Astrocyte of the spinal cord (primary cell): ENCODE data around the gene CADM2.
"Not testable (repeated sequence)": the region's sequence is repeated elsewhere in the genome, so short reads cannot be mapped to it uniquely, and the experiment has no call there.

ENCODE experiments used
- DNase-seq: peaks from one replicate; pipeline ENCODE4 v3.0.0; 2011; ENCODE audit warnings: low read depth, low spot score
- H3K4me3 ChIP-seq: 2 replicates; pipeline ENCODE4 v1.5.1; 2011; ENCODE audit warnings: low read depth, mild to moderate bottlenecking, low read length, moderate library complexity
- CTCF ChIP-seq: IDR thresholded peaks from 2 replicates; pipeline ENCODE4 v1.5.1; 2012; ENCODE audit warnings: low read depth, mild to moderate bottlenecking, low read length, inconsistent platforms
- in situ Hi-C: cut with HindIII; loops from 2 replicates; pipeline ENCODE4 v1.10.0; 2017; ENCODE audit warnings: low sequenced_read_pairs

CADM2 gene

GRCh38 chr3:84958495-84959469 lies at the start of gene CADM2:
TSS of gene CADM2 (plus strand) at chr3:84958989.
- in situ Hi-C loops = no loop called here
- TF ChIP-seq CTCF = peak; percentile 24

DNA sequence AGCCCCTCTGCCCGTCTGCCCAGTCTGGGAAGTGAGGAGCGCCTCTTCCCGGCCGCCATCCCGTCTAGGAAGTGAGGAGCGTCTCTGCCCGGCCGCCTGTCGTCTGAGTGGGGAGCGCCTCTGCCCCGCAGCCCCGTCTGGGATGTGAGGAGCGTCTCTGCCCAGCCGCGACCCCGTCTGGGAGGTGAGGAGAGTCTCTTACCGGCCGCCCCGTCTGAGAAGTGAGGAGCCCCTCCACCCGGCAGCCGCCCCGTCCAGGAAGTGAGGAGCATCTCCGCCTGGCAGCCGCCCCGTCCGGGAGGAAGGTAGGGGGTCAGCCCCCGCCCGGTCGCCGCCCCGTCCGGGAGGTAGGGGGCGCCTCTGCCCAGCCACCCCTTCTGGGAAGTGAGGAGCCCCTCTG lies 40.2 kb upstream of the CADM2 start:
- in situ Hi-C loops, H3K4me3 ChIP-seq: not testable (repeated sequence)

More at GRCh38 chr3:84958495-84959469, at the start of gene CADM2:
- peak; percentile 86 for DNase-seq
- peak within 1 kb of the TSS; percentile 61 for H3K4me3 ChIP-seq

DNA sequence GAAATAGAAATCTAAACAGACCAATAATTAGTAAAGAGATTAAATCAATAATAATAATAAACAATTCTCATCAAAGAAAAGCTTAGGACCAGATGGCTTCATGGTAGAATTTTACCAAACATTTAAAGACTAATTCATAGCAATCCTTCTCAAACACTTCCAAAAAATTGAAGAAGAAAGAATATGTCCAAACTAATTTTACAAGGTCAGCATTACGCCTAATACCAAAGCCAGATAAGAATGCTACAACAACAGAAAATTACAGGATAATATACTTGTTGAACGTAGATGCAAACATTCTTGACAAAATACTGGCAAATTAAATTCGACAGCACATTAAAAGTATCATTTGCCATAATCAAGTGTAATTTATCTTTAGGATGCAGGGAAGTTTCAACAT lies 36.1 kb upstream of the CADM2 start:
- no peak for TF ChIP-seq CTCF
- in situ Hi-C loops = no loop called here
- no peak overlapping the region for H3K4me3 ChIP-seq
- no peak for DNase-seq

More for the DNA sequence above, 40.2 kb upstream of the CADM2 start:
- DNase-seq = not testable (repeated sequence)

DNA sequence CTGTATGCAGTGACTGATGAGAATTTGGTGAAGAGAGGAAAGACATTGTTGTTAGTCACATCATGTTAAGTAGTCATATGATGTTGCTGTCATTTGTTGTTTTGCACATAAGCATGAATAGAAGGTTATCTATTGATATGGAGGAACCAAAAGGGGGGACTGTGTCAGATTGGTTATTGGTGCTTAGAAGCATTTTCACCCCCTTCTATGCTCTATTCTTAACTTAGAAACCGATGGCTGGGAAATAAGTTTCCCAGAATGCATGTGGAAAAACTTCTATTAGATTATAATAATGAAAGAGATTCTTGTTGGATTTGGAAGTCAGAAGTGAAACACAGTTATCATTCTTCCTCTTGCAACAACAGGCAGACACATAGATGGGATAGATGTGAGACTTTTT lies 33.2 kb upstream of the CADM2 start:
- in situ Hi-C loops = no loop called here
- no peak for TF ChIP-seq CTCF
- DNase-seq = no peak
- no peak overlapping the region for H3K4me3 ChIP-seq

GRCh38 chr3:84943379-84943778 lies 15.4 kb upstream of the CADM2 start:
- no peak for TF ChIP-seq CTCF
- no peak overlapping the region for H3K4me3 ChIP-seq
- no peak for DNase-seq
- in situ Hi-C loops = no loop called here

DNA sequence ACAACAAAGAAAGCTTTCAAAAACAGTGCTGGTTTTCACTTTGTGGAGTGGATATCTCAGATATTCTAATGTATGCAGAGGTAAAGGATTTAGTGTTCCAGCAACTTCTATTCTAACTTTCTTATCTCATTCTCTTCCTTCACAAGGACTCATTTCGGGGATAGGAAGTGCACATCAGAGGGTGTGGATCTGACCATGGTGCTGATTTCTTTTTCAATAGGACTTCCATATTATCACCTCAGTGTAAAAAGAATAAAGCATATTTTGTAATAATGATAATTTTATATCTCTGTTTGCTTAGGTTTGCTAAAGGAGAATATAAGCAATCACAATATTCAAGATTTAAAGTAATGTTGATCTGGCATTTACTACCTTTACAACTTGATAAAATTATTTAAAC lies 12.5 kb upstream of the CADM2 start:
- no peak for DNase-seq
- no peak for TF ChIP-seq CTCF
- H3K4me3 ChIP-seq = no peak overlapping the region
- in situ Hi-C loops = no loop called here

GRCh38 chr3:84959470-84960271 lies 882 bp downstream of the CADM2 start:
- in situ Hi-C loops = no loop called here
- peak overlapping the region; percentile 51 for H3K4me3 ChIP-seq
- no peak for DNase-seq
- TF ChIP-seq CTCF = no peak
